Measurements from ENCODE around the gene AGPAT4. TPM values are rescaled to one million over a fixed set of nuclear protein-coding genes. Genes with fewer than 3 reads are reported as not detected.

AGPAT4 gene
- total and polyA plus RNA-seq, 2 of the 13 experiments (the other 11 are each of a cell fraction or from before 2014, with no cell fraction given): 0.07 to 0.13 TPM

DNA sequence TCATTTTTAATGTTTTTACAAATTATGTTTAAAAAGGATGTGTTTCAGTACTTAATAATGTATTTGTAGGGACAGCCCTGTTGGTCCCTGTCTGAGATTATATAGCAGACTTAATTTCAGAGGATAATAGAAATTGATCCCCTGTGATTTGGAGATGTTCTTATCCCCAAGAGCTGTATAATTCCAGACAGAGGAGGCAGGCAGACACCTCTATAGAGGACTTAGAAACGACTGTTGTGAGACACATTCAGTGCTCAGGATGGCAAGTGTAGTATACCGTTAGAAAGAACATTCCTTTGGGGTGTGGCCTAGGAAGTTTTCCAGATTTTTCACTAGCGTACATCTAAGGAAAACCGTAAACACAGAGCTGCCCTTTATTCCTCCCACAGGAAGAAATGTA is 164.5 kb downstream of the AGPAT4 start (continued):
- no peak for TF ChIP-seq ARNT2 (CRISPR knock-in tag; IDR thresholded peaks at IDR 0.05; ENCODE audit: low read depth)
- TF ChIP-seq, protein P1, sequence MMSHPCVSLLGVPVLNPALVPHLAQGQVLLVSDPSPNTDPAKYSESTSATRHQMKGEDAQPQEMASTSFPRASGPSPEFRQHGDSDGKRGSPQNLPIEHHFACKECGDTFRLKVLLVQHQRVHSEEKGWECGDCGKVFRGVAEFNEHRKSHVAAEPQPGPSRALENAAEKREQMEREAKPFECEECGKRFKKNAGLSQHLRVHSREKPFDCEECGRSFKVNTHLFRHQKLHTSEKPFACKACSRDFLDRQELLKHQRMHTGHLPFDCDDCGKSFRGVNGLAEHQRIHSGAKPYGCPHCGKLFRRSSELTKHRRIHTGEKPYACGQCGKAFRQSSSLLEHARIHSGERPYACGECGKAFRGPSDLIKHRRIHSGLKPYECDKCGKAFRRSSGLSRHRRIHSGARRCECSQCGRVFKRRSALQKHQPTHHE (CRISPR knock-in tag; IDR thresholded peaks at IDR 0.05; ENCODE audit: borderline replicate concordance): no peak
- no peak for TF ChIP-seq CREB1 (IDR thresholded peaks at IDR 0.05)
- no peak for TF ChIP-seq CREB1 (CRISPR knock-in tag; IDR thresholded peaks at IDR 0.05)
- no peak for TF ChIP-seq POLR2G (IDR thresholded peaks at IDR 0.05; ENCODE audit: low read depth, low read length)
- no peak for TF ChIP-seq SNRNP70 (IDR thresholded peaks at IDR 0.05; ENCODE audit: low read depth, low read length)

DNA sequence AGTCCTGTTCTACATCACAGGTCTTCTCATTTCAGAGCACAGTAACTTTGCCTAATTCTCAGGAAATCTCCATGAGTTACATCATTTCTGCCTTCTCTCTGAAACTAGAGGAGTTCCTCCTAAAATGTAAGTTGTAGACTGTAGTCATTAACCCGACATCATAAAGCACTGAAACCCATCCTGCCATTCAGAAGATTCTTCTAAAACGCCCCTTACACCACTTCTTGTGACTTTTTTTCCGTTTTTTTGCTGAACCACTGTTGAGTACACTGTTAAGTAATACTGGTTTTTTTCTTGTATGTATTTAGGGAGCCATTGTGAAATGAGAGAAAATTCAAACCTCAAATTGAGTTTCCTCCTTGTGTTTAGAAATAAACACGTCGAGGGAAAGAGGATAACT is 164.9 kb downstream of the AGPAT4 start:
- no peak overlapping the region for H3K27ac ChIP-seq (ENCODE audit: extremely low read length, insufficient read depth, low read length)
- TF ChIP-seq SNAI1 (CRISPR knock-in tag; IDR thresholded peaks at IDR 0.05; ENCODE audit: borderline replicate concordance) (no peak), ZFP82 (CRISPR knock-in tag; IDR thresholded peaks at IDR 0.05; ENCODE audit: borderline replicate concordance) (no peak), ZNF33B (CRISPR knock-in tag; IDR thresholded peaks at IDR 0.05) (no peak), YEATS2 (CRISPR knock-in tag; IDR thresholded peaks at IDR 0.05; ENCODE audit: borderline replicate concordance) (no peak), SMARCC2 (IDR thresholded peaks at IDR 0.05) (no peak), ARNT2 (CRISPR knock-in tag; IDR thresholded peaks at IDR 0.05; ENCODE audit: low read depth) (no peak), NFKB2 (CRISPR knock-in tag; IDR thresholded peaks at IDR 0.05; ENCODE audit: borderline replicate concordance) (no peak), SRSF4 (IDR thresholded peaks at IDR 0.05; ENCODE audit: low read depth, low read length, poor library complexity, severe bottlenecking) (no peak), ZNF124 (CRISPR knock-in tag; IDR thresholded peaks at IDR 0.05) (no peak), ZNF530 (CRISPR knock-in tag; IDR thresholded peaks at IDR 0.05; ENCODE audit: low read depth) (no peak)
- TF ChIP-seq, protein P2, sequence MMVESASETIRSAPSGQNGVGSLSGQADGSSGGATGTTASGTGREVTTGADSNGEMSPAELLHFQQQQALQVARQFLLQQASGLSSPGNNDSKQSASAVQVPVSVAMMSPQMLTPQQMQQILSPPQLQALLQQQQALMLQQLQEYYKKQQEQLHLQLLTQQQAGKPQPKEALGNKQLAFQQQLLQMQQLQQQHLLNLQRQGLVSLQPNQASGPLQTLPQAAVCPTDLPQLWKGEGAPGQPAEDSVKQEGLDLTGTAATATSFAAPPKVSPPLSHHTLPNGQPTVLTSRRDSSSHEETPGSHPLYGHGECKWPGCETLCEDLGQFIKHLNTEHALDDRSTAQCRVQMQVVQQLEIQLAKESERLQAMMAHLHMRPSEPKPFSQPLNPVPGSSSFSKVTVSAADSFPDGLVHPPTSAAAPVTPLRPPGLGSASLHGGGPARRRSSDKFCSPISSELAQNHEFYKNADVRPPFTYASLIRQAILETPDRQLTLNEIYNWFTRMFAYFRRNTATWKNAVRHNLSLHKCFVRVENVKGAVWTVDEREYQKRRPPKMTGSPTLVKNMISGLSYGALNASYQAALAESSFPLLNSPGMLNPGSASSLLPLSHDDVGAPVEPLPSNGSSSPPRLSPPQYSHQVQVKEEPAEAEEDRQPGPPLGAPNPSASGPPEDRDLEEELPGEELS (CRISPR knock-in tag; IDR thresholded peaks at IDR 0.05): no peak
- TF ChIP-seq, protein P3, sequence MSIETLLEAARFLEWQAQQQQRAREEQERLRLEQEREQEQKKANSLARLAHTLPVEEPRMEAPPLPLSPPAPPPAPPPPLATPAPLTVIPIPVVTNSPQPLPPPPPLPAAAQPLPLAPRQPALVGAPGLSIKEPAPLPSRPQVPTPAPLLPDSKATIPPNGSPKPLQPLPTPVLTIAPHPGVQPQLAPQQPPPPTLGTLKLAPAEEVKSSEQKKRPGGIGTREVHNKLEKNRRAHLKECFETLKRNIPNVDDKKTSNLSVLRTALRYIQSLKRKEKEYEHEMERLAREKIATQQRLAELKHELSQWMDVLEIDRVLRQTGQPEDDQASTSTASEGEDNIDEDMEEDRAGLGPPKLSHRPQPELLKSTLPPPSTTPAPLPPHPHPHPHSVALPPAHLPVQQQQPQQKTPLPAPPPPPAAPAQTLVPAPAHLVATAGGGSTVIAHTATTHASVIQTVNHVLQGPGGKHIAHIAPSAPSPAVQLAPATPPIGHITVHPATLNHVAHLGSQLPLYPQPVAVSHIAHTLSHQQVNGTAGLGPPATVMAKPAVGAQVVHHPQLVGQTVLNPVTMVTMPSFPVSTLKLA (IDR thresholded peaks at IDR 0.05): no peak
- TF ChIP-seq, protein P4, sequence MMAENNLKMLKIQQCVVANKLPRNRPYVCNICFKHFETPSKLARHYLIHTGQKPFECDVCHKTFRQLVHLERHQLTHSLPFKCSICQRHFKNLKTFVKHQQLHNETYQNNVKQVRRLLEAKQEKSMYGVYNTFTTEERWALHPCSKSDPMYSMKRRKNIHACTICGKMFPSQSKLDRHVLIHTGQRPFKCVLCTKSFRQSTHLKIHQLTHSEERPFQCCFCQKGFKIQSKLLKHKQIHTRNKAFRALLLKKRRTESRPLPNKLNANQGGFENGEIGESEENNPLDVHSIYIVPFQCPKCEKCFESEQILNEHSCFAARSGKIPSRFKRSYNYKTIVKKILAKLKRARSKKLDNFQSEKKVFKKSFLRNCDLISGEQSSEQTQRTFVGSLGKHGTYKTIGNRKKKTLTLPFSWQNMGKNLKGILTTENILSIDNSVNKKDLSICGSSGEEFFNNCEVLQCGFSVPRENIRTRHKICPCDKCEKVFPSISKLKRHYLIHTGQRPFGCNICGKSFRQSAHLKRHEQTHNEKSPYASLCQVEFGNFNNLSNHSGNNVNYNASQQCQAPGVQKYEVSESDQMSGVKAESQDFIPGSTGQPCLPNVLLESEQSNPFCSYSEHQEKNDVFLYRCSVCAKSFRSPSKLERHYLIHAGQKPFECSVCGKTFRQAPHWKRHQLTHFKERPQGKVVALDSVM (CRISPR knock-in tag; IDR thresholded peaks at IDR 0.05): no peak
- in situ Hi-C loops (cut with HindIII; ENCODE audit: extremely low pct_ligation_motif_present, low pct_unique_long_range_greater_than_20kb) (no loop called here), intact Hi-C loops (cut with micrococcal nuclease; ENCODE audit: unreplicated experiment) (no loop called here)
- H3K79me2 ChIP-seq (ENCODE audit: insufficient read depth, low read length): no peaks in the 10 kb centered on the region
- no peak overlapping the region for H2AFZ ChIP-seq (ENCODE audit: low read length)
- H3K4me1 ChIP-seq (ENCODE audit: insufficient read depth, low read length): no peaks in the 10 kb centered on the region
- no peak for ATAC-seq
- H4K20me1 ChIP-seq (ENCODE audit: insufficient read depth, low read length): no peaks in the 10 kb centered on the region
- DNase-seq (ENCODE audit: low spot score): no peak
- POLR2A ChIA-PET: no interaction called here
- peak; percentile 32 for FAIRE-seq
- WGBS (ENCODE audit: low lambda C conversion rate): 99% methylated on average over 5 of the region's 5 CpGs
- CTCF ChIA-PET (ENCODE audit: low intra/inter-chr PET ratio, low total read pairs): no interaction called here
- H3K9ac ChIP-seq (ENCODE audit: insufficient read depth, low read depth, low read length): no peak overlapping the region
- H3K27me3 ChIP-seq (ENCODE audit: control insufficient read depth in 1 of 2, insufficient read depth in 2 of 2, low read length in 2 of 2): no peaks in the 10 kb centered on the region
- no peak overlapping the region for H3K4me2 ChIP-seq (ENCODE audit: low read depth, low read length)
- peaks cover 20 to 71% of the 10 kb centered on the region in 2 experiments; a peak in 4 of 5 replicates for H3K36me3 ChIP-seq (replicated peaks in 1 of 2; ENCODE audit: control insufficient read depth in 1 of 2, insufficient read depth in 2 of 2, low read length in 2 of 2)
- no peaks in the 10 kb centered on the region for H3K9me3 ChIP-seq (ENCODE audit: low read length)
- no TSS peak for BruUV-seq (replicated peaks)
- no peak overlapping the region for H3K4me3 ChIP-seq (replicated peaks in 1 of 3; ENCODE audit: insufficient read depth in 1 of 3, low read depth in 2 of 3, low read length in 3 of 3)

Data from HepG2 (cell line).